ENCODE data around the gene HNRNPH1.
"Not testable (repeated sequence)": the region's sequence is repeated elsewhere in the genome, so short reads cannot be mapped to it uniquely, and the experiment has no call there.

Gene HNRNPH1, protein sequence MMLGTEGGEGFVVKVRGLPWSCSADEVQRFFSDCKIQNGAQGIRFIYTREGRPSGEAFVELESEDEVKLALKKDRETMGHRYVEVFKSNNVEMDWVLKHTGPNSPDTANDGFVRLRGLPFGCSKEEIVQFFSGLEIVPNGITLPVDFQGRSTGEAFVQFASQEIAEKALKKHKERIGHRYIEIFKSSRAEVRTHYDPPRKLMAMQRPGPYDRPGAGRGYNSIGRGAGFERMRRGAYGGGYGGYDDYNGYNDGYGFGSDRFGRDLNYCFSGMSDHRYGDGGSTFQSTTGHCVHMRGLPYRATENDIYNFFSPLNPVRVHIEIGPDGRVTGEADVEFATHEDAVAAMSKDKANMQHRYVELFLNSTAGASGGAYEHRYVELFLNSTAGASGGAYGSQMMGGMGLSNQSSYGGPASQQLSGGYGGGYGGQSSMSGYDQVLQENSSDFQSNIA
- total RNA-seq, result 2,815 to 3,800 reads per million in 2 donors

DNA sequence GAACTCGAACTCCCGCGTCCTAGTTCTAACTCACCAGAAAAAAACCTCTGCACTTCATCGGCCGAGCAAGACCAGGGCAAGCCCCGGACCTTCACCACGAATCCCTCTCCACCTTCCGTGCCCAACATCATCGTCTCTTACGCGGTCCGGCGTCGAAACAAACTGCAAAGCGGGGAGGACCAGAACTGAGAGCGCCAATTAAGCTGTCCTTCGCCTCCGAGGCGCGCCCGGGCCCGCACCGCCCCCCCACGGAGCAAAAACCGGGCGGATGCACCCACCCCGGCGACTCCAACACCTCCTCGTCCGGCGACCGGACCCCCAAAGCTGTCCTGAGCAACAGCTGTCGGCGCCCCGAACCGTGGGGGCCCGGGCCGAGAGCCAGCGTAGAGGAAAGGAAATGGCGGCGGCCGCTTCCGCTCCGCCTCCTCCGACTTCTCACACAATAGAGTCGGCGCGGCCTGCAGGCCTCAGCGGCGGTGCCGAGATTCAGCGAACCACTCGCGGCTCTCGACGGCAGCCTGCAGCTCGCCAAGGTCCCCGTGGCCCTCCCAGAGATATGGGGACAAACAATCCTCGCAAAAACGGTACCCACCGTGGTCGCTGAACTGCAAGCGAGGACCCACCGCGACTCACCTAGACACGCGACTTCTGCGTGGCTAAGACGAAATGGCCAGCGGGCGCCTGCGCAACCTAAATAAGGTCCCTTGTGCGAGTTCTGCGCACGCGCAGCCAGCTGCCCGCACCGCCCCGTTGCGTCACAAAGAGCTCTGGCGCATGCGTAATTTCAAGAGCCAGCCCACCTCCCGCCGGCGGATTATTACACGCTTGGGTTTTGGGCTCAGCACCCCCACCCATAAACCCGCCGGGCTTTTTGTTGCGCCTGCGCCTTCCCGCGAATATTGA is at the start of gene HNRNPH1:
Gene HNRNPH1 (minus strand): TSS at position 669 of the 903 bp plus-strand sequence. CDS start 538 bp downstream, at position 131.
- peak; percentile 91 to 99 (median 98) for DNase-seq

DNA sequence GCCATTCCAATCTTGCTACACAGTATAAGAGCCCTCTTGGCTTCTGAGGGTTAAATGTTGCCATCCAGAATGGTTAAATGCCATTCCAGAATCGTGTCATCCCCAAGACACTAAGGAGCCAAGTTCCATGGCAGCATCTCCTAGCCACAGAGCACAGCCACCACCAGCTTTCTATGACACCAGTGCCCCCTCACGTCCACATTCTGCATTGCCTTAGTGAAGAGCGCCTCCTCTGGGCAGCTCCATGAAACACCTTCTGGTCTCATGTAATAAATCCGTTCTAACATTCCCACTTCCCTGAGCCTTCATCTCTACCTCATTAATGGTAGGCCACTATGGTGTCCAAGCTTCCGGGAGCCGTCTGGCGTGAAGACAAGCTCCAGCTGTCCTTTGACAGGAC is 44.9 kb upstream of the HNRNPH1 start:
- peak; percentile 14 to 58 (median 23) for DNase-seq

DNA sequence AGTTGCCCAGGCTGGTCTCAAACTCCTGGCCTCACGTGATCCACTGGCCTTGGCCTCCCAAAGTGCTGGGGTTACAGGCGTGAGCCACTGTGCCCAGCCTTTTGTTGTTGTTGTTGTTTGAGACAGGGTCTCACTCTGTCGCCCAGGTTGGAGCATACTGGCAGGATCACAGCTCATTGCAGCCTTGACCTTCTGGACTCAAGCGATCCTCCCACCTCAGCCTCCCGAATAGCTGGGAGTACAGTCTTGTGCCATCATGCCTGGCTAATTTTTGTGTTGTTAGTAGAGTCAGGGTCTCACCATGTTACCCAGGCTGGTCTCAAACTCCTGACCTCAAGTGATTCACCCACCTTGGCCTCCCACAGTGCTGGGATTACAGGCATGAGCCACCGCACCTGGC is 38.2 kb upstream of the HNRNPH1 start:
- not testable (repeated sequence) for DNase-seq

DNA sequence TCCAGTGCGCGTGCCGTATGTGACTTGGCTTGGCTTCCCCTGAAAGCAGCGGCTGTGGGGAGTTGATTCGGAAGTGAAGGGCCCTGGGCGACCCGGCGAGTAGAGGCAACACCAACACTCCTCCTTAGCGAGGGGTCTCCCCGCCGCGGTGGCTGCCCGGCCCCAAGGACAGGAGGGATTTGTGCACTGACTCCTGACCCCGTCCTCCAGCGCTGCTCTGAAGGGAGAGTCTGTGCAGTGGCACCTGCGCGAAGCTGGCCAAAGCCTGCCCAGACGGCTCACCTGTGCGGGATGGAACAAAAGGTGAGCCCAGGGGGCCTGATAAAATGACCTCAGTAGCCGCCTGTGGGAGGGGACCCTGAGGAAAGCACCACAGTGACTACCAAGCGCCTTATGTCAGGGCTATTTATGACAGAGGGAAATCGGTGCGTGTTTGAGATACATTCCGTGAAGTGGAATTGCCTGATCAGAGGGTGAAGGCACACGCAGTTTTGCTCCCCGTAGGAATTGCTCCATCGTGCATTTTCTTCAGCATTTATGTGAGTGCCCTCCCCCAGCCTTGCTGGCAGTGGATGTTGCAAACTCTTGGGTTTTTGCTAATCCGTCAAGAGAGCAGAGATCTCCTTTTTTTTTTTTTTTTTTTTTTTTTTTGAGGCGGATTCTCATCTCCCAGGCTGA is 34.8 kb upstream of the HNRNPH1 start:
- DNase-seq, result peak in 1 of 5 experiments; percentile 7

DNA sequence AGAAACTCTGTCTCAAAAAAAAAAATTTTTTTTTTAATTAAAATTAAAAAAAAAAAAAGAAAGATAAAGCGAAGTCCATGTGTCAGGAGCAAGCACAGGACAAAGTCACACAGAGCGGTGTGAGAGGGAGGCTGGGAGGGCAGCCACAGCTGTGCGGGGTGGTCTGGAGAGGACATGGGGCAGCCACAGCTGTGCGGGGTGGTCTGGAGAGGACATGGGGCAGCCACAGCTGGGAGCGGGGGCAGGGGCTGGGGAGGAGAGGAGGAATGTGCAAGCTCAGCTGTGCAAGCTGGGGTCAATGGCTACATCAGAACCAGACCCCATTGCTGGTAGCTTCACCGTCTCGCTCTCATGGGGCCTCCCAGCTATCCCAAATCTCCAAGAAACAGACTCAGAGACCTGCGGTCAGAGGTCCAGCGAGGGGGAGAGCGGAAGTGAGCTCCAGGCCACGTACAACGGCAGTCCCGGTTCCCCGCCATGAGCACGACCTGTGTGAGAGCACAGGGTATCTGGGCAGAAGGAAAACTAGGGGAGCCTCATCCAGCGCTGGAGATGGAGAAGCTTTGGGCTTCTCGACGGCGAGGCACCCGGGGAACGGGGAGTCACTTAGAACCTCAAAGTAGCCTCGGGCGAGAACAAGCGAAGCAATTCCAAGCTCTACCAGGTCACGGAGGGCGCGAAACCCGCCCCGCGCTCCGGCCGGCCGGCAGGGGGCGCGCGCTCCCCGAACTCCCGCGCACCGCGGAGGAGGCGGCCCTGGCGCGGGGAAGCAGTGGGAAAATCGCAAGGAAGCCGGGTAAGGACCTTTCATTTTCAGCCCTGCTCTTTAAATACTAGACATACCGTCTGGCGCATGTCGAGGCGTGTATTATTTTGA is 34.1 kb upstream of the HNRNPH1 start:
- DNase-seq, result peak in 1 of 5 experiments; percentile 17

DNA sequence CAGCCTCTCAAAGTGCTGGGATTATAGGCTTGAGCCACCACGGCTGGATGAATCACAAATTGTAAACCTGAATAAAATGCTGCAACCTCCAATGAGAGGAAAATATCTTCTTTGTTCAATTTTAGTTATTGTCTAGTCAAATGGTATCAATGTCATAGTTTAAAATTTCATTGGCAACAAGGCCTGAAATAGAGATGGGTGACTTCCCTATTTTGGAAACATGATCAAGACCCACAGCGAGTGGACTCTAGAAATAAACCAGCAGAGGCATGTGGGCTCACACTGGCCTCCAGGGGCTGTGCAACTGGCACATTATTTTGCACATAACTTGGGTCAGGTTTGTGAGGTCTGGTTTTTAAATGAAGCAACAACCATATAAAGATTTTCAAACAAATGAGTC is 29.7 kb upstream of the HNRNPH1 start:
- not testable (repeated sequence) for DNase-seq

DNA sequence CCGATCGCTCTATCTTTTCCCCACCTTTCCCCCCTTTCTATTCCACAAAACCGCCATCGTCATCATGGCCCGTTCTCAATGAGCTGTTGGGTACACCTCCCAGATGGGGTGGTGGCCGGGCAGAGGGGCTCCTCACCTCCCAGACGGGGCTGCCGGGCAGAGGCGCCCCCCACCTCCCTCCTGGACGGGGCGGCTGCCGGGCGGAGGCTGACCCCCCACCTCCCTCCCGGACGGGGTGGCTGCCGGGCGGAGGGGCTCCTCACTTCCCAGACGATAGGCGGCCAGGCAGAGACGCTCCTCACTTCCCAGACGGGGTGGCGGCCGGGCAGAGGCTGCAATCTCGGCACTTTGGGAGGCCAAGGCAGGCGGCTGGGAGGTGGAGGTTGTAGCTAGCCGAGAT is 26.8 kb upstream of the HNRNPH1 start:
- DNase-seq, result not testable (repeated sequence)

DNA sequence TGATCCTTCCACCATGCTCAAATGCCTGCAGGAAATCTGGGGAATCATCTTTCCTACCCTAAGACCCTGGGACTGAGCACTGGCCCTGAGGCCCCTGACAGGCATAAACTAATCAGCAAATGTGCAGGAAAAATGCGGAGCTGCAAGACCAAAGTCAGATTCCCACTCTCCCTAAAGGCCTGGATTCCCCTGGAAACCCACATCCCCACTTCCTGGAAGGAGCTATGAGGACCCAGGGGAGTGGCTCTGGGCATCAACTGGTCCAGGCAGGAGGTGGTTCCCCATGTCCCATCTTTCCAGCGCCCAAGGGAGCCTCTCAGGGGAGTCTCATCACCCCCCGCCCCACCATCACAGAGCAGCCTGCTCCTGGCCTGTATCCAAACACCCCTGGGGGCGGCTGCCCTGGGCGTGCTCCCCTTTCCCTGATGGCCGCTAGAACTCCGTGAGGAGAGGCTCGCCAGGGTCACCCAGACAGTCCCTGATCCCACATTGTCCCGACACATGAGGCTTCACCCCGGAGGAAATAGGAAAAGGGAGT is 25.8 kb upstream of the HNRNPH1 start:
- DNase-seq, result not testable (repeated sequence)

DNA sequence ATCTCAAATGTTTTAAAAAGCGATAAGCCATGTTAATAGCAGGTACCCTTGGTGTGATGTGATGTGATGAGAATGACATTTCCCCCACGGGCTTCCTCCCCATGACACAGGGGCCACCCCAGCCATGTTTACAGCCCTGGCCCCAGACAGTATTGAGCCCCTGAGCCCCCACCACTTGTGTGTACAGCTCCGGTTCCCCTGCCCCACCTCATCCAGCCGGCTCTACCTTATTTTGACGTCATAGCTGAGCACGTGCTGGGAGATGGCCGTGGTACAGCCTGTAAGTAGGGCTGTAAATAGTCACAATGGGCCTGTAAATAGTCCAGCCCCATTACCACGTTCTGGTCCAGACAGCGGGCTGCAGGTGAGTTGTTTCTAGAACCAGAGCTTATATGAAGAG is 24.9 kb upstream of the HNRNPH1 start:
- DNase-seq, result no peak

DNA sequence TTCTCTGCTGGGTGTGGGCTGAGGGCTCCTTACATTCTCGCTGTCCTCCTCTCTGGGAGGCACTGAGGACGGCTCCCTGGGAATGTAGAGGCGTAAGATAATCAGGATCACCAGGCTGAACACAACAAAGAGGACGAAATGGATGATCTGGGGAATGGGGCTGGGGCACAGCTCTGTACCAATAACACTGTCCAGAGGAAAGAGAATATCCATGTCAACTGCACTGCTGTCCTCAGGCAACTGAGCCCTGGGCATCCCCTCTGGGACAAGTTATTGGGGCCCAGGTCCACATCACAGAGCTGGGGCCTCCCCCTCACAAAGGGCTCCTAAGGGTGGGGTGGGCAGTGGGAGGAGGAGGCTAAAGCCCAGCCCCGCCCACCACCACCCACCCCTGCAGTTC is 21.3 kb upstream of the HNRNPH1 start:
- not testable (repeated sequence) for DNase-seq

DNA sequence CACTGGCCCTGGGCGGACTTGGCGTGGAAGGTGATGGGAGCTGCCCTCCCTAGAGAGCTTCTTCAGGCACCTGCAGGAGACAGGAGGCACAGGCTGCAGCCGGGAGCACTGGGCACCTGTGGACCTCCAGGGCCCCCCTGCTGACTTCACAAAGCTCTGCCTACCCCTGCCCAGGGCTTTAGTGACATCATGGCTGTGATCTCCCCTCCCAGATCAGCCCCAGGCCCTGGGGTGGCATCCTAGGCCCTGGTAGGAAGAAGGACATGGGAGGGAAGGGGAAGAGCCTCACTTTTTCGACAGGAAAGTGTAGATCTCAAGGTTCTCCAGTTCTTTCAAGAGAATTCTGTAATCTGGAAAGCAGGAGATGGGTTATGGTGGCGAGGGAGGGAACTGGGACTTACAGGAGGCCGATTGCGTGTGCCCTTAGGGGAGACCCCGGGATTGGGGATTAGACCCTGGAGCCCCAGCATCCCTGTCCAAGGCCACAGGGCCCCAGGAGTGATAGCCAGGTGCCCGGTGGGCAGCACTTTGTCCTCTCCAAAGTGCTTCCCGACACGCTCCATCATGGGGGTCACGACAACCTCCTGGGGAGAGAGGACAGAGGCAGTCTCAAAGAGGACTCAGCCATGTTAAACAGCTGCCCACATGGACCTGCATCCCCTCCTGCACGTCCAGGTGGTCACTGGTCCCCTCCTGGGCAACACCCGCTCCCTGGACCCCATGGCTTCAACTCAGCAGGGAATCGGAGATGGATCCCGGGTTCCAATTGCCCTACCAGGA is 19.9 kb upstream of the HNRNPH1 start:
- DNase-seq, result not testable (repeated sequence)

DNA sequence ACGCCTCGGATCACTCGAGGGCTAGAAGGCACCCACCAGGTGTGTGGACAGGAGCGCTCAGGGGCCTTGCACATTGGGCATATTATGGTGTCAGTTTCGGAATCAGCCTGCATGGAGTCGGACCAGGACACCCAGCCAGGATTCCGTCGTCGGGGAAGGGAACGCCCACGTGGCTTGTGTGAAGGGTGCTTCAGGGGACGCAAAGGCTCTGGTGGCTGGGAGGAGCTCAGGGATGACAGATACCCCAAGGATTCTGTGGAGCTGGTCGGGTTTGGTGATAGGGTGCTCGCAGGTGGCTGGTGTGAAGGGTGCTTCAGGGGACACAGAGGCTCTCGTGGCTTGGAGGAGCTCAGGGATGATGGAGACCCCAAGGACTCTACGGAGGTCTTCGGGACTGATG is 19.2 kb upstream of the HNRNPH1 start:
- DNase-seq, result not testable (repeated sequence)

DNA sequence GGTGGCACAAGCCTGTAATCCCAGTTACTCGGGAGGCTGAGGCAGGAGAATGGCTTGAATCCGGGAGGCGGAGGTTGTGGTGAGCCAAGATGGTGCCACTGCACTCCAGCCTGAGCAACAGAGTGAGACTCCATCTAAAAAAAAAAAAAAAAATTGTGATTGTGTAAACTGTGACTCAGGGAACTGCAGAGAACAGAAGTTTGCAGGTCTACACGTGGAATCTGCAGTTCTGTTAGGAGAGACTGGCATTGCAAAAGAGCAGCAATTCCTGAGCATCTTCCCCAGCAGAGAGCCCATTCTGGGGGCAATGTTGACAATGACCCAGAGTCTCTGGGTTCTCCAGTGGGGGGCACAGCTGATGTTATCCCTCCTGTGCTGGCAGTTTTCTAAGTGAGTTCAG is 18.3 kb upstream of the HNRNPH1 start:
- DNase-seq, result not testable (repeated sequence)

DNA sequence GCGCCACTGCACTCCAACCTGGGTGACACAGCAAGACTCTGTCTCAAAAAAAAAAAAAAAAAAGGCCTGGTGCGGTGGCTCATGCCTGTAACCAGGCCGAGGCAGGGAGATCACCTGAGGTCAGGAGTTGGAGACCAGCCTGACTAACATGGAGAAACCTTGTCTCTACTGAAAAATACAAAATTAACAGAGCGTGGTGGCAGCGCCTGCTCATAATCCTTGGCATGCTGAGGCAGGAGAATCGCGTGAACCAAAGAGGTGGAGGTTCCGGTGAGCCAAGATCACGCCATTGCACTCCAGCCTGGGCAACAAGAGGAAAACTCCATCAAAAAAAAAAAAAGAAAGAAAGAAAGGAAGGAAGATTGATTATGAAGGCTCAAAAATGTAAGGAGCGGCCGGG is 15.8 kb upstream of the HNRNPH1 start:
- not testable (repeated sequence) for DNase-seq

DNA sequence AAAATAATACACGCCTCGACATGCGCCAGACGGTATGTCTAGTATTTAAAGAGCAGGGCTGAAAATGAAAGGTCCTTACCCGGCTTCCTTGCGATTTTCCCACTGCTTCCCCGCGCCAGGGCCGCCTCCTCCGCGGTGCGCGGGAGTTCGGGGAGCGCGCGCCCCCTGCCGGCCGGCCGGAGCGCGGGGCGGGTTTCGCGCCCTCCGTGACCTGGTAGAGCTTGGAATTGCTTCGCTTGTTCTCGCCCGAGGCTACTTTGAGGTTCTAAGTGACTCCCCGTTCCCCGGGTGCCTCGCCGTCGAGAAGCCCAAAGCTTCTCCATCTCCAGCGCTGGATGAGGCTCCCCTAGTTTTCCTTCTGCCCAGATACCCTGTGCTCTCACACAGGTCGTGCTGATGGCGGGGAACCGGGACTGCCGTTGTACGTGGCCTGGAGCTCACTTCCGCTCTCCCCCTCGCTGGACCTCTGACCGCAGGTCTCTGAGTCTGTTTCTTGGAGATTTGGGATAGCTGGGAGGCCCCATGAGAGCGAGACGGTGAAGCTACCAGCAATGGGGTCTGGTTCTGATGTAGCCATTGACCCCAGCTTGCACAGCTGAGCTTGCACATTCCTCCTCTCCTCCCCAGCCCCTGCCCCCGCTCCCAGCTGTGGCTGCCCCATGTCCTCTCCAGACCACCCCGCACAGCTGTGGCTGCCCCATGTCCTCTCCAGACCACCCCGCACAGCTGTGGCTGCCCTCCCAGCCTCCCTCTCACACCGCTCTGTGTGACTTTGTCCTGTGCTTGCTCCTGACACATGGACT is 11.1 kb upstream of the HNRNPH1 start:
- DNase-seq, result not testable (repeated sequence)

DNA sequence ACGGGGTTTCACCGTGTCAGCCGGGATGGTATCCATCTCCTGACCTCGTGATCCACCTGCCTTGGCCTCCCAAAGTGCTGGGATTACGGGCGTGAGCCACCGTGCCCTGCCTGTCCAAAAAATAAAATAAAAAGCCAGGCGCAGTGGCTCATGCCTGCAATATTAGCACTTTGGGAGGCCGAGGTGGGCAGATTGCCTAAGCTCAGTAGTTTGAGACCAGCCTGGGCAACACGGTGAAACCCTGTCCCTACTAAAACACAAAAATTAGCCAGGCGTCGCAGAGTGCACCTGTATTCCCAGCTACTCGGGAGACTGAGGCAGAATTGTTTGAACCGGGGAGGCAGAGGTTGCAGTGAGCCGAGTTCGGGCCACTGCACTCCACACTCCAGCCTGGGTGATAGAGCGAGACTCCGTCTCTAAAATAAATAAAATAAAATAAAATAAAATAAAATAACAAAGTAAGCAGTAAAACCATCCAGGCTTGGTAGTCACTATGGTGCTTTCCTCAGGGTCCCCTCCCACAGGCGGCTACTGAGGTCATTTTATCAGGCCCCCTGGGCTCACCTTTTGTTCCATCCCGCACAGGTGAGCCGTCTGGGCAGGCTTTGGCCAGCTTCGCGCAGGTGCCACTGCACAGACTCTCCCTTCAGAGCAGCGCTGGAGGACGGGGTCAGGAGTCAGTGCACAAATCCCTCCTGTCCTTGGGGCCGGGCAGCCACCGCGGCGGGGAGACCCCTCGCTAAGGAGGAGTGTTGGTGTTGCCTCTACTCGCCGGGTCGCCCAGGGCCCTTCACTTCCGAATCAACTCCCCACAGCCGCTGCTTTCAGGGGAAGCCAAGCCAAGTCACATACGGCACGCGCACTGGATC is 10.3 kb upstream of the HNRNPH1 start:
- DNase-seq, result not testable (repeated sequence)

DNA sequence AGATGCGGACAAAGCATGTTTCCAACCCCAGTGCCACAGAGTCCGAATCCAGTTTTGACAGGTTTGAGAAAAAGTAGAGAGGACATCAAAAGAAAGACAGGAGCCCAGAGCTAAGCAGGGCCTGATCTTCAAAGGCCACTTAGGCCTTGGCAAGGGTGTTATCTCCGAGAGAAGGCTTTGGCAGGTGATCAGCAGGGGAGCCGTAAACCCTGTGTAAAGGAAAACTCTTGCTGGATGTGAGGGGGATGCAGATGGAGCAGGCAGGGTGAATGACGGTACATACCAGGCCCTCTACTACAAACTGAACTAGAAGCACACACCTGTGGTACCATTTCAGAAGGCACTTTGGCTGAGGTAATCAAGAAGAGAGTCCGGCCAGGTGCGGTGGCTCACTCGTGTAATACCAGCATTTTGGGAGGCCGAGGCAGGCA is 1.4 kb upstream of the HNRNPH1 start:
- DNase-seq, result no peak

DNA sequence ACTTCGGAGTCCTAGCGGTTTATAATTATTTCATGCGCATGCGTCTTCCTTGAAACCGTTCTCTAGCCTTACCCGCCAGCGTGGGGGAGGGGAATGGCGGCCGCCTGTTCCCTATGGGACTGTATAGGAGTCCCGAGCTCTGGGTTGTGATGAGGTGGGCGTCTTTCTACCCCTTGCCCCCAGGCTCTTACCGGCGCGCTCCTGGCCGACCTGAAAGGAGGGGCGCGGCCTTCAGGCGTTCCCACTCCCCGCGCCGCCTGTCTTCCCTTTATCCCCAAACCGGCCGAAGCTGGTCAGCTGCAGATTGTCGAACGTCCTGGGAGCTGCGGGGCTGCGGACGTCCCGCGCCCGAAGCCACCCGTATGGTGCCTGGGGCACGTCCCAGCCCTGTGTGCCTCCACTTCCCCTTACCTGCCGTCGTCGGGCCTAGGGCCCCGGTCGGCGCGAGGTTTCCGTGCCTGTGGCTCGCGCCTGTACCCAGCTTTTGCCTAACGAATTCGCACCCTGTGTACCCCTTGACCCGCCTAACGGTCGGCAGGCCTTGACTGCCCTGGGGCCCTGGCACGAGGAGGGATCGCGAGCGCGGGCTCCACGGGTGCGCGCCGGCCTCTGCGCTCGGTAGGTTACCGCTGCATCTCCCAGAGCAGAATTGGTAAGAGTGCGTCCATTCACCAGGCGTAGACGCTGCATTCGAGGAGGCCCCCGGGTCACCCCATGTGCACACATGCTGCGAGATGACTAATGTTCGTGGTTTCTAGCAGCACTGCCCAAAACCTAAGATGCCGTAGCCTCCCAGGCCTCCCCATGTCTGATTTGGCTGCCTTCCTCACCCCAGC is 653 bp upstream of the HNRNPH1 start:
- peak in 4 of 5 experiments; percentile 28 to 80 (median 34) for DNase-seq
